HG03439 (cell line): Measurements from ENCODE around the gene DYRK2.
A peak's percentile ranks its signal among the peaks of the same experiment; 100 is the strongest.

Experiments
- ATAC-seq: cut with Tn5 transposase; IDR thresholded peaks from one replicate; pipeline ENCODE4 v1.9.1; 2021; ENCODE audit warnings: mild to moderate bottlenecking, moderate library complexity; ENCODE audit not compliant: unreplicated experiment

Gene DYRK2

GRCh38 chr12:67645126-67645525 is 3.4 kb upstream of the DYRK2 start:
- ATAC-seq = no peak

GRCh38 chr12:67645601-67646000 is 2.9 kb upstream of the DYRK2 start:
- no peak for ATAC-seq

- ATAC-seq = no peak
Observed at GRCh38 chr12:67646775-67647174, 1.8 kb upstream of the DYRK2 start.

- ATAC-seq = no peak
Observed at GRCh38 chr12:67647181-67647798, 1.3 kb upstream of the DYRK2 start.

- ATAC-seq = no peak
Observed at GRCh38 chr12:67647799-67648520, 585 bp upstream of the DYRK2 start.

- peak; percentile 29 for ATAC-seq
Observed at GRCh38 chr12:67649261-67649569, 670 bp downstream of the DYRK2 start.

- ATAC-seq = peak; percentile 4
Observed at GRCh38 chr12:67649570-67650387, 1.2 kb downstream of the DYRK2 start.

GRCh38 chr12:67650388-67651131 is 2.0 kb downstream of the DYRK2 start:
- ATAC-seq = no peak

- no peak for ATAC-seq
Observed at GRCh38 chr12:67651132-67651695, 2.7 kb downstream of the DYRK2 start.

GRCh38 chr12:67655829-67656228 is 7.3 kb downstream of the DYRK2 start:
- no peak for ATAC-seq

GRCh38 chr12:67656251-67656650 is 7.7 kb downstream of the DYRK2 start:
- no peak for ATAC-seq

- ATAC-seq = no peak
Observed at GRCh38 chr12:67658486-67658885, 9.9 kb downstream of the DYRK2 start.

- no peak for ATAC-seq
Observed at GRCh38 chr12:67659292-67659691, 10.7 kb downstream of the DYRK2 start.

- no peak for ATAC-seq
Observed at GRCh38 chr12:67661311-67662021, 12.9 kb downstream of the DYRK2 start.

GRCh38 chr12:67662910-67663538 is 14.5 kb downstream of the DYRK2 start:
- ATAC-seq = no peak

- ATAC-seq = no peak
Observed at GRCh38 chr12:67664171-67664570, 15.6 kb downstream of the DYRK2 start.

- ATAC-seq = no peak
Observed at GRCh38 chr12:67665679-67666078, 17.1 kb downstream of the DYRK2 start.

- ATAC-seq = no peak
Observed at GRCh38 chr12:67666605-67667004, 18.1 kb downstream of the DYRK2 start.

GRCh38 chr12:67667276-67668073 is 18.9 kb downstream of the DYRK2 start:
- no peak for ATAC-seq
